ENCODE results near the gene ZNF654.

The ZNF654 gene

DNA sequence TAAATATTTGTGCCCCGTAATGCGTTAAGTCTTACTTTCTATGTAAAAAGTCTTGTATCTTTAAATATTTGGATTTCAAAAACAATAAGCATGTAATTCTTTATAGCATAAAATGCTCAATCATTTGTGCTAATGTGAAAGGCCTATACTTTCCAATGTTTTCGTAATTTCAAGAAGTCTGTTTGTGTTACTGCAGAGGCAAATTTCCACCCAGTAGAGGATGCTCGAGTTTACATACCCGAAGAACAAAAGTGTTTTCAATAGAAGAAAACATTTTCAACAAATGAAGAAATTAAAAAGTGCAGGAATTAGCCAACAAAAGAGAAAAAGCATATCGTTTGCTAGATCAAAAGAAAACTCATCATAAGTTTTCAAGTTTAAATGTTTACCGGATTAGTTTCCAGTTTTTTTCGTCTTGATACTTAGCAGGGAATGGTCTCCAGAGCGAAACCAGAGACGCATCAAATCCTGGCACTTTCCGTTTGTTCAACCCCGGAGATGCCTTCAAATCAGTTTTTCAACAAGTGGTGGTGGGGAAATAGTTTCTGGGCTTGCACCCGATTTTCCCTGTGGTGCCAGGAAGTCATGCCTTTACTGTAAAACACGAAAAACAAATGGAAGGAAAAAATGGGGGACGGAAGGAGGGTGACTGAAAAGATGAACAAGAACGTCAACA, 1.3 kb upstream of the ZNF654 start:
- in situ Hi-C loops (cut with HindIII; ENCODE audit: low sequenced_read_pairs), result no loop called here
- H3K4me3 ChIP-seq (ENCODE audit: low read depth, low read length), result peak overlapping the region; percentile 88
- peak; percentile 6 for DNase-seq (ENCODE audit: low read depth)
- TF ChIP-seq, protein P1, sequence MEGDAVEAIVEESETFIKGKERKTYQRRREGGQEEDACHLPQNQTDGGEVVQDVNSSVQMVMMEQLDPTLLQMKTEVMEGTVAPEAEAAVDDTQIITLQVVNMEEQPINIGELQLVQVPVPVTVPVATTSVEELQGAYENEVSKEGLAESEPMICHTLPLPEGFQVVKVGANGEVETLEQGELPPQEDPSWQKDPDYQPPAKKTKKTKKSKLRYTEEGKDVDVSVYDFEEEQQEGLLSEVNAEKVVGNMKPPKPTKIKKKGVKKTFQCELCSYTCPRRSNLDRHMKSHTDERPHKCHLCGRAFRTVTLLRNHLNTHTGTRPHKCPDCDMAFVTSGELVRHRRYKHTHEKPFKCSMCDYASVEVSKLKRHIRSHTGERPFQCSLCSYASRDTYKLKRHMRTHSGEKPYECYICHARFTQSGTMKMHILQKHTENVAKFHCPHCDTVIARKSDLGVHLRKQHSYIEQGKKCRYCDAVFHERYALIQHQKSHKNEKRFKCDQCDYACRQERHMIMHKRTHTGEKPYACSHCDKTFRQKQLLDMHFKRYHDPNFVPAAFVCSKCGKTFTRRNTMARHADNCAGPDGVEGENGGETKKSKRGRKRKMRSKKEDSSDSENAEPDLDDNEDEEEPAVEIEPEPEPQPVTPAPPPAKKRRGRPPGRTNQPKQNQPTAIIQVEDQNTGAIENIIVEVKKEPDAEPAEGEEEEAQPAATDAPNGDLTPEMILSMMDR (IDR thresholded peaks at IDR 0.05; ENCODE audit: low read depth, low read length, missing control alignments), result peak; percentile 38

DNA sequence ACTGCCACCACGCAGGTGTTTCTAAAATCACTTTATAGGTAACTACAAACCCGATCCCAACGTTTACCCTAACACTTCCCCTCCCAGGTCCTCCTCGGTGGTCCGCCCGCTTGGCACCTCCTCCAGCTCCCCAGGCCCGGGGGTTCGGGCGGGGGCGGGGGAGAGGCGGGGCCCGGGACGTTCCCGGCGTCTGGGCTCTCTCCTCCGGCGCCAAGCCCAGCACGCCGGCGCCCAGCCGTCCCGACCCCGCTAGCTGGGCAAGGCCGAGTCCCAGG, 812 bp upstream of the ZNF654 start:
- TF ChIP-seq, protein P1 (IDR thresholded peaks at IDR 0.05; ENCODE audit: low read depth, low read length, missing control alignments), result no peak
- no peak for DNase-seq (ENCODE audit: low read depth)
- in situ Hi-C loops (cut with HindIII; ENCODE audit: low sequenced_read_pairs), result no loop called here
- H3K4me3 ChIP-seq (ENCODE audit: low read depth, low read length), result peak overlapping the region; percentile 88

DNA sequence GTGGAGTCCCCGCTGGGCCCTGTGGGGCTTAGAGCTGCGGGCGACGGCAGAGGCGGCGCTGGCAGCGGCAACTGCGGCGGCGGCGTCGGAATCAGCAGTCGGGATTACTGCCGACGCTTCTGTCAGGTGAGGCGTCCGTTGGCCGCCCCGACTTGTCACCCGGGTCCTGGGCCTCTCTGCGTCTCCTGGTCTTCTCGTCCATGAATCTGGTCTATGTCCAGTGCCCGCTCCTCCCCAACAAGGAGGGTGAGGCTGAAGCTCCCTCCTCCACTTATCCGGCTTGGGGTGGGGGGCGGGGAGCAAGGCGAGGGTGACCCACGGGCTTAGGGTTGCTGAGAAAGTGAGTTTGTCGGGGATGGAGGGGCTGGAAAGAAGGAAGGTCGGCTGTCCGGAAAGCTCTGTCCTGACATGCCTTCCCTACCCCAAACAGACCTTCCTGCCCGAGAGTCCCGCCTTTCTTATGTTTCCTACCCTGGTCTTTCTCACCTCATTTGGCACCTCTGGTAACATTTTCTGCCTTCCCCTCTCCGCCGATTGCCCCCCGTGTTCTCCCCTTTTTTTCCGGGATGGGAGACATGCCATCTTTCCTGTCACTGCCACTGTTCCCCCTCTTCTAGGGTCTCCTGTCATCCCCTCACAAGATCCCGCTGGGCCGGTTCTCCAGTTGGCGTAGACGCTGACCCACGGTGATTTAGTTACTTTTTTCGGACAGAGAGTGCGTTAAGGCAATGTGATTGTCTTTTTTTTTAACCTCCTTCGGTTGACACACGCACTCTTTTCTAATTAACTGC, 520 bp downstream of the ZNF654 start:
- DNase-seq (ENCODE audit: low read depth), result no peak
- in situ Hi-C loops (cut with HindIII; ENCODE audit: low sequenced_read_pairs), result no loop called here
- TF ChIP-seq, protein P1 (IDR thresholded peaks at IDR 0.05; ENCODE audit: low read depth, low read length, missing control alignments), result no peak
- peak overlapping the region; percentile 88 for H3K4me3 ChIP-seq (ENCODE audit: low read depth, low read length)

DNA sequence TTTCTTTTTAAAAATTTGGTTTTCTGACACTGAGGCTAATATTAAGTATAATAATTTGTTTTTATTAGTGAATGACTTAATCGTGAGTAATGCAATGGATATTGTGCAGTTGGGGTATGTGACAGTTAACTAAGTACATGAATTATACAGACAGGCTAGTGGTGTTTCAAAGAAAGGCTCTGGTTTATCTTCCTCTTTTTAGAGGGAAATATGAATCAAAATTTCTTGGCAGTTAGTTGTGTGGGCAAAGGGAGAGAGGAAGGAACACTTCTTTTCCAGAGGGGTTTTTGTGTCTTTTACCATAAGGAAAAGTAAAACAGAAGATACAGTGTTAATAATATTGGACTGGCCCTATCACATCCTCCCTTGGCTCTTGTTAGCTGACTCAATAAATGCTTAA, 2.7 kb downstream of the ZNF654 start:
- in situ Hi-C loops (cut with HindIII; ENCODE audit: low sequenced_read_pairs), result no loop called here
- no peak overlapping the region for H3K4me3 ChIP-seq (ENCODE audit: low read depth, low read length)
- TF ChIP-seq, protein P1 (IDR thresholded peaks at IDR 0.05; ENCODE audit: low read depth, low read length, missing control alignments), result no peak
- no peak for DNase-seq (ENCODE audit: low read depth)

DNA sequence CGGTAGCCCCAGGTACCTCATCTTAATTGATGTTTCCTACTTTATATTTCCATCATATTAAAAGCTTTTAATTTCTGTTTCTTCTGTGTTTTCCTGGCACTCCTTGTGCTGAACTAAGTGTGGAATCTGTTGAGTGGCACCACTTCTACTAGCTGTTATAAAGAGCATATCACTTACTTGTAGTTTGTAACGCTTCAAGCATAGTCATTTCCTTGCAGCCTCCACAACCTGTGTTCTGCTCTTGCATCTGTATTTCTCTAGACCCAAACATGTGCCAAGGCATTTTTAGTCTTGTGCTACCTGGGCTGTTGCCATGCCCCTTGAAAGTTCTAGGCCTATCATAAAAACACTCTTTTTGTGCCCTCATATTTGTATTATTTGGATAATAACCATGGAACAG, 16.0 kb downstream of the ZNF654 start:
- TF ChIP-seq, protein P1 (IDR thresholded peaks at IDR 0.05; ENCODE audit: low read depth, low read length, missing control alignments), result no peak
- H3K4me3 ChIP-seq (ENCODE audit: low read depth, low read length), result no peak overlapping the region
- in situ Hi-C loops (cut with HindIII; ENCODE audit: low sequenced_read_pairs), result no loop called here
- no peak for DNase-seq (ENCODE audit: low read depth)

GRCh38 chr3:88075497-88075896, 16.4 kb downstream of the ZNF654 start:
- in situ Hi-C loops (cut with HindIII; ENCODE audit: low sequenced_read_pairs), result no loop called here

More at GRCh38 chr3:88075497-88075896, 16.4 kb downstream of the ZNF654 start:
- DNase-seq (ENCODE audit: low read depth), result no peak
- TF ChIP-seq, protein P1 (IDR thresholded peaks at IDR 0.05; ENCODE audit: low read depth, low read length, missing control alignments), result no peak
- no peak overlapping the region for H3K4me3 ChIP-seq (ENCODE audit: low read depth, low read length)
